ENCODE measurements around the gene LRRK1.

LRRK1 gene

GRCh38 chr15:101025501-101025885 lies 106.3 kb downstream of the LRRK1 start:
- no peak for DNase-seq

- no peak for DNase-seq
Measured at GRCh38 chr15:101025896-101026631, 106.9 kb downstream of the LRRK1 start.

DNA sequence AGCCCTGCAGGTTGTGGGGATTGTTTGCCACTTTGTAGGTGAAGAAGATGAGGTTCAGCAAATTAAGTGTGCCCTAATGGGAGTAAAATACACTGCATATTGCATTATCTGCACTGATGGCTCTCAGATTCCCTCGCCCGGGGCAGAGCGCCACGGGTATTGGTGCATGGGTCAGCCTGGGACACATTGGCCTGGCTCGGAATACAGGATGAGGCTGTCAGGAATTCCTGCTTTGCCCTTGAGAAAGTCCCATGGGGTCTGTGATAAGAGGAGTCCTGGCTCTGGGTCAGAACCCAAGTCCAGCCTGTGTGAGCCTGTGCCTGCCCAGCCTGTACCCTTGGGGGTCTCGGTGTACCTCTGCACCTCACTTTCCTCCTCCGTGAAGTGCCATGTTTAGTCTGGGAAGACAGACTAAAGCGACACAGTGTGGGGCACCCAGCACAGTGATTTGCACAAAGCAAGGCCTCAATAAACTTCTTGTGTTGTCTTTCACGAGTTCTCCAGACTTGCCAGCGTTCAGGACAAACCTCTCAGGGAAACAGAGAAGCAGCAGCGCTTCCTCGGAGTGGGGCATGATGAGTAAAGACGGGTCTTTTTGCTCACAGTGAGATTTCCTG lies 107.6 kb downstream of the LRRK1 start:
- no peak for DNase-seq

- DNase-seq, result no peak
Measured at GRCh38 chr15:101027273-101027901, 108.2 kb downstream of the LRRK1 start.

DNA sequence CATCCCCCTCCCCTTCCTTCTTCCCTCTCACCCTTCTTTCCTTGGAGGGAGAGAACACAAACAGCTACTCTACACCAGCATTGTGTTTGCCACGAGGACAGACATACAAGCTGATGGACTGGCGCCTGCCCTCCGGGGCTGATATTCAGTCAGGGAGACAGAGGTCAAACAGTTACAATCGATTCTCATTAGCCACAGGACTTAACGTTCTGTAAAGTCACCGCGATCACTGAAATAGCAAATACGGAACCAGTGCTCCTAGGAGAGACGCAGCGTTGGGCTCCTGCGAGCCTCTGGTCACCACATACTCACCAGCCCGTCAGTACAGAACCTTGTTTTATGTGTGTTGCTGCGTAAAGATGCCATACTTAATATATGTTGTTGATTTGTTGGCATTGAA lies 108.8 kb downstream of the LRRK1 start:
- no peak for DNase-seq

DNA sequence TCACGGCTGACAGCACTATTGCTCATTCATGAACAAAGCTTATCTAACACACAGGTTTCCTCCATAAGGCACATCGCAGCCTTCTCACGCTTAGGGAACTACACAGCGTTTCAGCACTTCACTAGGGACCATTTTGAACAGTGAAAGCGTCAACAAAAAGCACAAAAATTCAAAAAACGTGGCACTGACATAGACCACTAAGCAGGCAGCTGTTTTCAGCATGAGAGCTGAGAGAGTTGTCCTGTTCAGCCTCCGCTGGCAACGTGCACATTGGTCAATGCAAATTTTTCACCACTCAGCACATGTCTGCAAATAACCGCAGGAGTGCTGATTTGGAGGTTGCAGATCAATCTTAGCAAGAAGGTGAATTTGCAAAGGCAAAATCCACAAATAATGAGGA lies 109.2 kb downstream of the LRRK1 start:
- no peak for DNase-seq

DNA sequence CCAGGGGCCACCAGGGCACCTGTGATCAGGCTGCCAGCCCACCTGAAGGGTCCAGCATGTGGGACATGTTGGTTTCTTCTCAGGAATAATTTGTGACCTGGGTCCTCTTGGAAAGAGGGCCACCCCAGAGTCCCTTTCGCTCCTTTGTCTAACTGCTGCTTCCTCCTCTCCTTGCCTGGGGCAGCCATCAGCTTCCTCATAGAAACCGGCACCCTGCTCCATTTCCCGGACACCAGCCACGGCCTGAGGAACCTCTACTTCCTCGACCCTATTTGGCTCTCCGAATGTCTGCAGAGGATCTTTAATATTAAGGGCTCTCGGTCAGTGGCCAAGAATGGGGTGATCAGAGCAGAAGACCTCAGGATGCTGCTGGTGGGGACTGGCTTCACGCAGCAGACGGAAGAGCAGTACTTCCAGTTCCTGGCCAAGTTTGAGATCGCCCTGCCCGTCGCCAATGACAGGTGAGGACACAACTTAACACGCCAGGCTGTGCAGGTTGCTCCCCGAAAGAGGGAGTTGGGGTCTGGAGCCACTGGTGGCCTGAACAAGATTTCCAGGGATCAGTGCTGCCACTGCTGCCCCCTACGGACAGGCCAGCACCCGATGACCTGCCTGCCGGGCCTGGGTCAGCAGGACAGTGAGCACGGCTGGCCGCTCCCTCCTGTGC lies 109.7 kb downstream of the LRRK1 start:
- no peak for DNase-seq

DNA sequence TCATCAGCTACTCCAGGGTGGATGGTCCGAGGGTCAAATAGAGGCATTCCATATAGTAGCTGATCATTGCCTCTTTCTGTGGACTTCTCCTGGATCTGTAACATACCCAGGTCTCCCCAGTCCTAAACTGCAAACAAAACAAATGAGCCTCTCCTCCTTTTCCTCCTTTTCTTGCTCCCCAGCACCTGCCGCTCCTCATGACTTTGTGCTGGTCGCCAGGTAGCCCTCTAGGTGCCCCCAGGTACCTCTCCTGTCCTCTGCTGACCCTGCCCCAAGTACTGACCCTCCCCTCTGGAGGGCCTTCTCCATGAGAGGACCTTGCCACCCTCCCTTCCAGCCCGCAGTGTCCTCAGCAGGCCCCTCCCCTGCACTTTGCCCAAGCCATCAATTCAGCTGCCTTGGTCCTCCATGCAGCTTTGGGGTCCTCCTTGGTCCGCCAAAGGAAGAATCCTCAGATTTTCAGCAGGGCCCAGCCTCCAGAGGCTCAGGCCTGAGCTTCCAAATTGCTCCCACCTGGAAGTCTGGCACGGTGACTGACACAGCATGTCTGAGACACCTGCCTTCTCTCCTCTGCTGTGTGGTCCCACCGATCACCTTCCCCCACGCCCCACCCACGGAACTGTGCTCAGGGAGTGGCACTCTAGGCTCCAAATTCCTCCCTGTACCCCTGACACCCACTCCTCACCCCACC lies 111.0 kb downstream of the LRRK1 start:
- DNase-seq, result no peak

DNA sequence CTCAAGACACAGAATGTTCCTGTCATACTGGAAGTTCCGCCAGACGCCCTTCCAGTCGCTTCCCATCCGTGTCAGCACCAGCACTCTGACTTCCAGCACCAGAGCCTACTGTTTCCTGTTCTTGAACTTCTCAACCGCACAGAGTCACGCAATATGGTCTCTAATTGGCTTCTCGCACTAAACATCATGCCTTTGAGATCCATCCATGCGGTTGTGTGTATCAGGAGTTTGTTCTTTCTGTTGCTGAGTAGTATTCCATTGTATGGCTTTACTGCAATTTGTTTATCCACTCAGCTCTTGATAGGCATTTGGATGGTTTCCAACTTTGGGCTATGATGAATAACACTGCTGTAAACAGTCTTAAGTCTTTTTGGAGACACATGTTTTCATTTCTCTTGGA lies 112.1 kb downstream of the LRRK1 start:
- DNase-seq, result no peak

DNA sequence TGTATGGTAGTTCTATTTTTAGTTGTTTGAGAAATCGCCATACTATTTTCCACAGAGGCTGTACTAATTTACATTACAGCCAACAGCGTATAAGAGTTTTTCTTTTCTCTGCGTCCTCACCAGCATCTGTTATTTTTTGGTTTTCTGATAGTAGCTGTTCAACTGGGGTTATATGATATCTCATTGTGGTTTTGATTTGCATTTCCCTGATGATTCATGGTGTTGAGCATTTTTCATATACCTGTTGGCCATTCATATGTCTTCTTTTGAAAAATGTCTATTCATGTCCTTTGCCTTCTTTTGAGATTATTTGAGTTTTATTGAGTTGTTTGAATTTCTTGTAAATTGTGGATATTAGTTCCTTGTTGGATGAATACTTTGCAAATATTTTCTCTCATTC lies 114.6 kb downstream of the LRRK1 start:
- no peak for DNase-seq

DNA sequence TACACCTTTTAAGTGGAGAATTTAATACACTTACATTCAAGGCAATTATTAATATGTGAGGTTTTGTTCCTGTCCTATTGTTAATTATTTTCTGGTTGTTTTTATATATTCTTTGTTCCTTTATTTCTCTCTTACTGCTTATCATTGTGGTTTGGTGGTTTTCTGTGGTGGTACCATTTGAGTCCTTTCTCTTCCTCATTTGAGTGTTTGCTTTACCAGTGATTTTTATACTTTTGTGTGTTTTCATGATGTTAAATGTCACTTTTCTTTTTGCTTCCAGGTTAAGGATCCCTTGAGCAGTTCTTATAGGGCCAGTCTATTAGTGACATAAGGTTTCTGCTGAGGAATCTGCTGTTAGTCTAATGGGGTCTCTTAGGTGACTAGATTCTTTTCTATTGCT lies 116.5 kb downstream of the LRRK1 start:
- no peak for DNase-seq

DNA sequence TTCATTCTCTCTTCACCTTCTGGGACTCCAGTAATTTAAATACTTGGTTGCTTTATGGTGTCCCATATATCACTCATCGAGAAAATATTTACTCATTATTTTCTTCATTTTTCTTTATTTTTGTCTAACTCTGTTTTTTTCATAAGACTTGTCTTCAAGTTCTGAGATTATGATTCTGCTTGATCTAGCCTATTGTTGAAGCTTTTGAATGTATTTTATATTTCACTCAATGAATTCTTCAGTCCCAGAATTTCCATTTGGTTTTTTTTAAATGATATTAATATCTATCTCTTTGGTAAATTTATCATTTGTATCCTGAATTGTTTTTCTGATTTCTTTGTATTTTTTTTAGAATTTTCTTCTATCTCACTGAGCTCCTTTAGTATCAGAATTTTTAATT lies 117.0 kb downstream of the LRRK1 start:
- no peak for DNase-seq

GRCh38 chr15:101037090-101037830 lies 118.1 kb downstream of the LRRK1 start:
- DNase-seq, result no peak

- no peak for DNase-seq
Measured at GRCh38 chr15:101038327-101039003, 119.3 kb downstream of the LRRK1 start.

- no peak for DNase-seq
Measured at GRCh38 chr15:101039461-101039860, 120.3 kb downstream of the LRRK1 start.

- no peak for DNase-seq
Measured at GRCh38 chr15:101042320-101042719, 123.2 kb downstream of the LRRK1 start.

GRCh38 chr15:101043011-101043410 lies 123.9 kb downstream of the LRRK1 start:
- DNase-seq, result no peak

GRCh38 chr15:101043911-101044624 lies 124.9 kb downstream of the LRRK1 start:
- DNase-seq, result no peak

GRCh38 chr15:101044625-101045235 lies 125.6 kb downstream of the LRRK1 start:
- no peak for DNase-seq

- DNase-seq, result no peak
Measured at GRCh38 chr15:101045236-101045646, 126.1 kb downstream of the LRRK1 start.
